Stimulated activated CD4-positive, alpha-beta T cell treated with anti-CD3 and anti-CD28 coated beads, Interleukin-12 subunit alpha, Interleukin-12 subunit beta, amount 100 ng/mL, for 24 hours (primary cell): ENCODE data around the gene TTC38.
"Not testable (repeated sequence)": the region's sequence is repeated elsewhere in the genome, so short reads cannot be mapped to it uniquely, and the experiment has no call there.

Source experiments
- DNase-seq, 2 experiments: peaks; one replicate each; pipeline ENCODE4 v3.0.0-alpha.2; 2020; ENCODE audit warnings: low read depth in 2 of 2

The TTC38 gene

DNA sequence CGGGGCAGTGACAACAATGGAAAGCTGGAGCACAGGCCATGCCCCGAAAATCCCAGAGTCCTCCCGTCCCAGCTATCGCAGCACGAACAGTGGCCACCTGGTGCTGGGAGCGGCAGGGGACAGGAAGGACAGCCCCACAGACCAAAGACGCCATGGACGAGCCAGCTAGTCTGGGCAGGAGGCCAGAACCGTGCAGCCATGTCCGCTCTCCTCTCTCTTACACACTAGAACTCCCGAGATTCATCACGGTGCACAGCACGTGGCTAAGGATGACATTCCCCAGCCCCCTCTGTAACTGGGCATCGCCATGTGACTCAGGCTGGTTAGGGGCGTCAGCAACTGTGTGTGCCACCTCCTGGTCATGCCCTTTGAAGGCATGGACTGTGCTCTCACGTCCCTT is 22.3 kb upstream of the TTC38 start:
- DNase-seq = no peak

DNA sequence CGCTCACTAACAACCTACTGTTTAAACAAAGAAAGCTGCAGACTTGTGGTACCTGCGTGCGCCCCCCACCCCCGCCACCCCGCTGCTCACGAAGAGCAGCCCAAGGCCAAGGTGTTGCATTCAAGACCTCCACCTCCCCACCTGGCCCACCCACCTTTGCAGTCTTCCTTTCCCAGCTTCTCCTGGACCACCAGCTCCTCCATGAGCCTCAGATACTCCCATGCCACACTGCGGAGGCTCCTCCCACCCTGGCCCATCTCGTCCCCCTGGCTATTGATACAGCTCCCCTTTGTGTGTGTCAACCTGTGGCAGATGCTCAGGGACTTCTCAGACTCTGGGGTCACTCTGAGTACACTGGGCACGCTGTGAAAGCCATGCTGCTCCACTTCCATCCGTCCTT is 21.6 kb upstream of the TTC38 start:
- no peak for DNase-seq

DNA sequence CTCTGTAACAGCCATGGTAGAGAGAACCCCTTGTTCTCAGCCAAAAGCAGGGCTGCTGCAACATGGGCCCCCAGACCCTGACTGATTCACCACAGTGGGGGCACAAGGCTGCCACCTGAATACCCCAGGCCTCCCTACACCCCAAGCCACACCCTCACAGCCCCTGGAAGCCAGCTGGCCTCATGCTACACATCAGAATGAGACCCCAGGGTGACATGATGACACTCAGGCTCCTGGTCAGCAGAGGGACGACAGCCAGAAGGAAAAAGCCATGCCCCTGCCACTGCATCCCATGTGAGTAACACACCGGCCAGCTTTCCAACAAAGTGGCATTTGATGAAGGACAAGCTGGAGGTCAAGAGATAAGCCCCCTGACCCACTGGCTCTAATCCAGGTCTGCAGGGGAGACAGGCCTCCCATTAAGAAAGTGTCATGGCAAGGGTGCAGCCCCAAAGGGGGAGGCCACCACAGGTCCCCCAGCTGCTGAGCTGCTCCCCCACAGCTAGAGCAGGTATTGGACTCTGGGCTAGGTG is 20.3 kb upstream of the TTC38 start:
- DNase-seq = no peak

DNA sequence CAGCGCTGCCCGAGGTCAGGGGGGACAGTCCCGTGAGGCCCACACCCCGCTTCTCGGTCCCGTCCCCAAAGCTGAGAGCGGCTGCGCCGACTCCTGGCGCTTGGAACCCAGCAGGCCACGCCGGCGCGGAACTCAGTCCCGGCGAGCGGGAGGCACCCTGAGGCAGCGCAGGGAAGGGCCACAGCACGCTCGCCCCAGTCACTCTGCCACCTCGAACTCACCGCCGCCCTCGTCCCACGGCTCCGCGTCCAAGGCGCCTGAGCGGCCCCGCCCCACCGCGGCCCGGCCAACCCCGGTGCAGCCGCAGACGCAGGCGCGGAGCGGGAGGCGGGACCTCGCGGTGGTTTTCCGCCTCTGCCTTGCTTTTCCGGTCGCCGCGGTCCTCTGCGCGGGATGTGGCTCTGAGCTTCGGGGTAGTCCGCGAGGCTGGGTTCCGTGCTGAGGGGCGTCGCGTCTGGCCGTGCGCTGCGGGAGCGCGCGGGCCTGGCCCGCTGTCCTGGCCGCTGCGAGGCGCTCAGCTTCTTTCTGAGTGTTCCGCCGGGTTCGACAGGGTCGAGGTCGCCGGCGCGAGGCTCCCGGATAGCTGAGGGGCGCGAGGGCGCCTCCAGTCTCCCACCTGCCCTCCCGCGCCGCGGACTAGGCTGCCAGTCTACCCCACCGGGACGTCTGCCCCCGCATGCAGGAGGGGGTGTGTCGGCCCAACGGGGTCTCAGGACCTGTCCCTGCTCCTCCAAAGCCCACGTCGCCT is 17.6 kb upstream of the TTC38 start, which contains the start of gene CDPF1:
TSS of gene CDPF1 (minus strand) at position 259 of the 748 bp plus-strand sequence. CDS start 2,009 bp downstream, outside the sequence.
- peak; percentile 83 to 89 for DNase-seq

DNA sequence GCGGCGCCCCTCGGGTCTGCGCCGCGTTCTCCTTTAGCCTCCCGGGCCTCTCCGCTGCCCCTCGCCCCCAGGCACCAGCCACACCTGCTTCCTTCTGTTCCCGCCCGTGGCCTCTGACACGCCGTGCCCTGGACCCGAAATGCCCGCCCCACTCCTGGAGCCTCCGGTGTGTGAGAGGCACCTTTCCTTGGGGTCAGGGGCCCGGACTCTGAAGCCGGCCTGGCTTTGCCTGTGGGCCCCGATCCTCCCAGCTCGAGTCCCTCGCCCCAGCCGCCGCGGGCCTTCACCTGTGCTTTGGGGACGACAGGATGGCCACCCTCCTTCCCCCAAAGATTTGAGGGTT is 17.1 kb upstream of the TTC38 start:
- DNase-seq = no peak

DNA sequence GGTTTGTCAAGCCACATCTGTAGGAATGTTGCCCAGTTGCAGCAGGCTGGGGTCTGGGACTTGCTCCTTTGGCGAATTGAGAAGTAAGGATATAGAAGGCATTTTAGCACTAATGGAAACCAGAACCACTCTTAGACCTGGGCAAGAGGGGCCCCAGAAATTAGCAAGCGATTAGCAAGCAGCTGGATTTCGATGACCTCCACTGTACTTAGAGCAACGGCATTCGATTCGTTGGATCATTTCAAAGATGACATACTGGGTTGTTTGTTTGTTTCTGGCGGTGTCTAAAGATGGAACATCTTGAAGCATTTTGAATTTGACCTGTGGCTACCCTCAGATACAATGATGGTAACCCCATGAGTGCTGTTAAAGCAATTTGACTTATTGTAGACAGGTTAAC is 16.5 kb upstream of the TTC38 start:
- no peak for DNase-seq

DNA sequence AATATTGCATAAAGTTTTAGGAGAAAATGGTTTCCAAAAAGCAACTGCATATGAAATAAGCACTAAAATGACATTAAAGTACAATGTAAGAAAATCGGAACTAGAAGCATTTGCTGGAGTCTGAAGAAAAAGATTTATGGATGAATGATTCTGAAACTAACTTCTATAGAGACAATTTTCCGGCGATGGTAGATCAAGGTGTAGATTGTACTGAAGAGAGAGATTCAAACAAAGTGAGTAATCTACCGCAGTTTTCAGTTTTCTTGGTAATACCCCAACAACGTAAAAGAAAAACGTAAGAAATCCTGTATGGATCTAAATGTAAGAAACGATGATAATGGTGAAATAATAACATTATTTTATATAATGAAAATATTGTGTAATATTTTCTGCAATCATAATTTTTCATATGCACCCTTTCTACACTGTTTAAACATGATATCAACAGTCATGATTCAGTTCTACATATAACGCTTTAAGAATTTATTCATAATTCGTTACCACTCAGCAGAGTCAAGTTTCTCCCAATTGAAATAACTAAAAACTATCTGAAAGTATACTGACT is 15.9 kb upstream of the TTC38 start:
- no peak for DNase-seq

DNA sequence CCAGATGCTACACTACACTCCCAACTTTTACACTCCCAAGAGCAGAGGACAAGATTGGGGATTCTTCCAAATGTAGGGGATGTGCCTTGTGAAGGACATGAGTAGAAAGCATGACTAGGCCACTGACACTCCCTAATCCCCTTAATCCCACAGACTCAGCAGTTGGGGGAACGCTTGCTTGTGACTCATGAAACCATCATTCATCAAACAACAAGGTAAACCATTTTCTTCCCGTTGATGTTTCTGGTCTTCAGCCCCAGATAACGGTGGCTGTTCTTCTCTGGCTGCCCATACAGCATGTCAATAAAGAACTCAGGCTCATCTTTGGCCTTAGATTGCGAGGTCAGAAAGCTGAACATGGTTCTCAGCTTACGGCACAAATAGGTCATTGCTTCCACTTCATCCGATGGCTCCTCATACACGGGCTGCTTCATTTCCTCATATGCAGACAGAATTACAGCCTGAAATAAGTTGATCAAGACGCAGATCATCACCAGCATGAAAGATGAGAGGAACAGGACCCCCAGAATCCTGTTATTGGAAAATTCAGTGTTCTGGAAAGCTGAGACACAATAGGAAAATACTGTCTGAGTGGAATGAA is 11.3 kb upstream of the TTC38 start:
- DNase-seq = no peak

DNA sequence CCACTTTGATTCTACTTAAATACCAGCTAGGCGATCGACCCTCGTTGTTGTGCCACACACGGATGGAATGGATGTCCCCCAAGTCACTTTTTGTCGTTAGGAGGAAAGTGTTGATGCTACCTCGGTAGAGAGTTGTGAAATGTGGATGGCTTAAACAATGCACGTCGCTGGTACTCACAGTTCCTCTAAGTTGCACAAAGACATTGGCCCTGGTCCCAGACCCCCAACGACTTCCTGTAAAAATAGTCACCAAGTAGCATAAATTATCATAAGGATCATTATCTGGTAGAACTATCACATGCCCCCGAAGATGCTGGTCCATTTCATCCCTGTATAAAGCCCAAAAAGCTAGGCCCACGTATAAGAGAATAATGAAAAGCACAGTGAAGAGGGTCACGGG is 8.4 kb upstream of the TTC38 start:
- DNase-seq = no peak

DNA sequence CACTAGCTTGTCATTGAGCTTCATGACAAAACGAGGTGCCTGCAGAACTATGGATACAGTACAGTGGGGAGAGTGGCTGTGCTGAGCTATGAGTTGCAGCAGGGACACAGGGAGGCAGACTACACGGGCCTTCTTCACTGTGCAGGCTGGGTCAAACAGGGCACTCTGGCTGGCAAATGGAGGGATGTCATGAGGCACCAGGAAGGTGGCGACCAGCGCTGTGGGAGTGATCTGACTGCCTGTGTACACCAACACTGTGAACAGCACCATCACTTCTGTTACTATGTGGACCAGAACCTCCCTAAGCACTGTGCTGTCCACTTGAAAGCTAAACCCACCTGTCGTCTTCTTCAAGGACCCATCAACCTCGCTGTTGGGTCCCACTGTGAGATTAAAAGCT is 7.8 kb upstream of the TTC38 start:
- DNase-seq = no peak

DNA sequence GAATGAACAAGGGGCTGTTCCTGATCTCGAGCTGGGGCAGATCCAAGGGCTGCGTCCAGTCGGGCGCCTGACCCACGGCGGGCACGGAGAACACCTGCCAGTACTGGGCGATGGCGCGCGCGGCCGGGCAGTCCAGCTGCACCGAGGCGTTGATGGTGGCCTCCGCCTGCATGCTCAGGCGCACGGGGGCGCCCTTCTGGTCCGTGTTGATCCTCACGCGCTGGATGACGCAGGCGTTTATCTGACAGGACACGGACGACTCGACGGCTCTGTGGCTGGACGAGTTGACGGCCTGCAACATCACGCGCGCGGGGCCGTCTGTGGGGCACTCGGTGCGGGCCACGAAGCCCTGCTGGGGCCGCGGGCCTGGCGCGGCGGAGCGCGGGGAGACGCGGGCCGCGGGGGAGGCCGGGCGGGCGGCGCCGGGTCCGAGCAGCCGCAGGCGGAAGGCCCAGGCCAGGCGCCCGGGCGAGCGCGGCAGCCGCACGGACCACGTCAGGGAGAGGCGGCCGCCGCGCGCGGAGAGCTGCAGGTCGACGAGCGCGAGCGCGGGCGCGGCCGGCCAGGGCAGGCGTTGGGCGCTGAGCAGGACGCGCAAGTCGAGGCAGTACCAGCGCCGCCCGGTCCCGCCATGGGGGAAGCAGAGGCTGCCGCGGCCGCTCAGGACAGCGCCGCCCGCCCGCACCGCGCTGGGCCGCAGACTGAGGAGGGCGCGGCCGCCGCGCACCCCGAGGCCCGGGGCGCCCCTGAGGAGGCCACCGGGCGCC is 5.2 kb upstream of the TTC38 start:
- DNase-seq = peak in 1 of 2 experiments; percentile 38

DNA sequence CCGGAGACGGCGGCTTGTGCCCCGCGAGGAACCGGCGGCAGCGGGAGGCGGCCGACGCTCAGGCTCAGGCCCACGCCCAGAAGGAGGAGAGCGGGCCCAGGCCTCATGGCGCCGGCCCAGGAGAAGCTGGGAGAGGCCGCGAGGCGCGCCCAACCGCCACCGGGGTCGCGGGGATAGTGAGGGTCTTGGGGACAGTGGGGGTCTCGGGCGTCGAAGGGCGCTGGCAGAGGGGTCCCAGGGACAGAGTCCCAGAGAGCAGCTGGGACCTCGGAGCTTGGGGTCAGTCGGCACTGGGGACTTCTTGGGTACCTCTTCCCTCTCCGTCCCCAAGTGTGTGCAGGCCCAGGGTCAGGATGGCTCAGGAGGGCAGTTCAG is 4.6 kb upstream of the TTC38 start, which contains the start of gene PKDREJ:
TSS of gene PKDREJ (minus strand) at position 128 of the 375 bp plus-strand sequence. CDS start at position 107, 21 bp downstream.
- DNase-seq = no peak

DNA sequence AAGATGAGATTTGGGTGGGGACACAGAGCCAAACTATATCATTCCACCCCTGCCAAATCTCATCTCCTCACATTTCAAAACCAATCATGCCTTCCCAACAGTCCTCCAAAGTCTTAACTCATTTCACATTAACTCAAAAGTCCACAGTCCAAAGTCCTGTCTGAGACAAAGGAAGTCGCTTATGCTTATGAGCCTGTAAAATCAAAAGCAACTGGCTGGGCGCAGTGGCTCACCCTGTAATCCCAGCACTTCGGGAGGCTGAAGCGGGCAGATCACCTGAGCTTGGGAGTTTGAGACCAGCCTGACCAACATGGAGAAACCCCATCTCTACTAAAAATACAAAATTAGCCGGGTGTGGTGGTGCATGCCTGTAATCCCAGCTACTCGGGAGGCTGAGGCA is 3.3 kb upstream of the TTC38 start:
- not testable (repeated sequence) for DNase-seq

DNA sequence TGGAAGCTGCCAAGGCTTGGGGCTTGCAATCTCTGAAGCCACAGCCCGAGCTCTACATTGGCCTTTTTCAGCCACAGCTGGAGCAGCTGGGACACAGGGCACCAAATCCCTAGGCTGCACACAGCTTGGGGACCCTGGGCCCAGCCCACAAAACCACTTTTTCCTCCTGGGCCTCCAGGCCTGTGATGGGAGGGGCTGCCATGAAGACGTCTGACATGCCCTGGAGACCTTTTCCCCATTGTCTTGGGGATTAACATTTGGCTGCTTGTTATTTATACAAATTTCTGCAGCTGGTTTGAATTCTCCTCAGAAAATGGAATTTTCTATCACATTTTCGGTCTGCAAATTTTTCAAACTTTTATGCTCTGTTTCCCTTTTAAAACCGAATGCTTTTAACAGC is 2.2 kb upstream of the TTC38 start:
- not testable (repeated sequence) for DNase-seq

DNA sequence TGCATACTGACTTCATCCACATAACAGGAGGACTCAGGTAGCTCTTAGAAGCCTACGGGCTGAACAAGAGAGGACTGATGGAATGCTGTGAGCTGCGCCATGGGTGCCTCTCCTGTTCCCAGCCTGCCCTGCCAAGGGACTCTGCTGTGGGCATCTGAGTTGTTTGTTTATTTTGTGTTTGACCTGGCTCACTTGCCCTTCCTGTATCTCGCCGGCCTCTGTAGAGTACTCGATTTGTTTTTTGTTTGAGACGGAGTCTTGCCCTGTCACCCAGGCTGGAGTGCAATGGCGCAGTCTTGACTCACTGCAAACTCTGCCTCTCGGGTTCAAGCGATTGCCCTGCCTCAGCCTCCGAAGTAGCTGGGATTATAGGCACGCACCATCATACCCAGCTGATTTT is 1.8 kb downstream of the TTC38 start:
- DNase-seq = no peak

DNA sequence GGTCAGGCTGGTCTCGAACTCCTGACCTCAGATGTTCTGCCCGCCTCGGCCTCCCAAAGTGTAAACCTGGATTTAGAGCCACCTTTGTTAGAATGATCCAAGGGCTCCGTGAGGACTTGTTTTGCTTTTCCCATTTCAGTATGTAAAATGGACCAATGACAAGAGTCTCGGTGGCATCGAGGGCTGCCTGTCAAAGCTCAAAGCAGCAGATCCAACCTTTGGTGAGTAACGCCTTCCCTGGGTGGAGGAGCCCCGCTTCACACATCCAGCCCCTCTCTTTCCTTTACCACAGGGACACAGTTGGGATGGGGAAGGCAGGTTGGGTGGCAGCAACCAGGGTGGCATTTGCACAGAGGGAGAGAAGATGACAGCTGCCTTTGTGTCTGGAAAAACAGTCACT is 4.4 kb downstream of the TTC38 start:
- DNase-seq = no peak

DNA sequence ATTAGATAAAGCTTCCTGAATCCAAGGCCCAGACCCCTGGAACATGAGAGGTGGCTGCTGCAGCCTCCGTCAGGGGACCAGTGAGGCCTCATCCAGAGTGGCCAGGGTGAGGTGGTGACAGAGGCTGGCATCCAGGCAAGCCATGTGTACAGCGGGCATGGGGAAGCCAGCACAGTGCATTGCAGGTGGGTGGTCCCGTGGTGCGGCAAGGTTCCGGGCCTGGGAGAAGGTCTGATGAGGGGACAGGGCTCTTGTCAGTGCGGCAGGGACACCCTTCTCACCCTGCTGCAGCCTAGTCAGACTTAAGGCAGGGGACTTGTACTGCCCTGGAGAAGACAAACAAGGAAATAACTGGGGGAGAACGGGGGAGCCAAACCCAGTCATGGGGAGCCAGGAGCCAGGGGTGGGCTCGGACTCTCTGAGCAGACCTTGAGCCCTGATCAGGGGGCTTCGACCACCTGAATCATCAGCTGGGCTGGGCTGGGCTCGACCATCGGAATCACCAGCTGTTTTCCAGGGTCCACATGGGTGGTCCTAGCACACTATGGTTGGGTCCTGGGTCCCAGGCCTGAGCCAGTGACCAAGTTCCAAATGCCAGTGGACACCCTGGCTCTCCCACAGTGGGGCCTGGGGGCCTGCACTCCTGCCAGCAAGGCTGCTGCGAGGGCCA is 5.1 kb downstream of the TTC38 start:
- DNase-seq = no peak

DNA sequence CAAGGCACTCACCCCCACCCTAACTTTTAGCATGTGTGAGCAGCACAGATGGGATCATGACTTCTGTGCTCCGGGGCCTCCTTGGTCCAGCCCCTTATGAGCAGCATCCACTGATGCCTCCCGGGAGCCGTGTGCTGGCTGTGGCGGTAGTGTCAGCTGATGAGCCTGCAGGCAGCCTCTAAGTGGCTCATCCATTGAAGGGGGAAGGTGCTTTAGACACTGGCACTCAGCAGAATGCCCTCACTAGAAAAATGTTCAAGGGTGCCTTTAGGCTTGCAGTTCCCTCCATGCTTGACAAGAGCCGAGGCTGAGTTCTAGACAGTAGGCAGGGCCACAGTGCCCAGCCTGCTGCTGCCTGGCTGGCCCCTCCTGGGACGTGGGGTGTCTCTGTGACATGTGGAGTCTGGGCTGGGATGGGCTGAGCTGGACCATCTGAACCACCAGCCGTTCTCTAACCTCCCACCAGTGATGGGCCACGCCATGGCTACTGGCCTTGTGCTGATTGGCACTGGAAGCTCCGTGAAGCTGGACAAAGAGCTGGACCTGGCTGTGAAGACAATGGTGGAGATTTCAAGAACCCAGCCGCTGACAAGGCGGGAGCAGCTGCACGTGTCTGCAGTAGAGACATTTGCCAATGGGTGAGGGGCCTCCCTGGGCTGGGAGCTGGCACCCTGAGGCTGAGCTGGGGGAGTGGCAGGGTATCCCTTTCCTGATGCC is 5.8 kb downstream of the TTC38 start:
- no peak for DNase-seq

DNA sequence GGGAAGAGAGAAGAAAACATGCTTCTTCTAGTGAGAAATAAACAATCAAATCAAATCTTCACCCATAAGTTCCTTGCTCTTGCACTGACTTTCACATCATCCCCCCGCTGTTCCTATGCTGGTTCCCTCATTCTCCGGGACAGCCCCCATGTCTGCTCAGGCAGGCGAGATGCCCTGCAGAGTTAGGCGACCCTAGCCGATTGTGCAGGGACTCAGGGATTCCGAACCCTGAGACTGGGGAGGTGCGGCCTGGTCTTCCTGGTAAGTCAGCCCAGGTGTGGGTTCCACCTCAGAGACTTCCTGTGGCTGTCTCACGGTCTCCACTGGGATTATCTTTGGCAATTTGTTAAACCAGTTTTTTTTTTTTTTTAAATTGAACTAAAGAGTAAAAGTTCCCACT is 6.6 kb downstream of the TTC38 start:
- DNase-seq = no peak

DNA sequence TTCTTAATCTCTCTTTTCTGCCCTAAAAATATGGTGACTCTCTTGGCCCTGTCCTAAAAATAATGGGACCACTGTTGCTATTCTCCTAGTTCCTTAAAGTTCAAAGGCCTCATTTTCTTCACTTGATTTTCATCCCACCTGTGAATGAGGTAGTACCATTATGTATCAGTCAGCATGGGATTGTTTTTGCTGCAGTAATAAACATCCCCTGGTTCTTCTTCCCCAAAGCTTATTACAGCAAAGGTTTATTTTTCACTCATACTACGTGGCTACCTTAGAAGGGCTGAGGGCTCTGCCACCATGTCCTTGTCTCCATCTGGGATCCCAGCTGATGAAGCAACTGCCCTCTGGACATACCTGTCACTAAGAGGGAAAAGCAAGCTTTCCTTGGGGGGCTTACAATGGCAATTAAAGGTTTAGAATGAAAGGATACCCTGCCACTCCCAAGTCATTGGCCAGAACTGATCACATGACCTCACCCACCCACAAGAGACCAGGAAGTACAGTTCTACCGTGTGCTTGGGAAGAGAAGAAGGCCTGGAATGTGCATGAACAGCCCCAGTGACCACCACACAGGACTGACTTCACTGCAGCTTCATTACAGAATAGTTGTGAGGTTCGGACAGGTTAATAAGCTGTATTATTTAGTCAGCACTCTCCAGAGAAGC is 7.8 kb downstream of the TTC38 start:
- no peak for DNase-seq

DNA sequence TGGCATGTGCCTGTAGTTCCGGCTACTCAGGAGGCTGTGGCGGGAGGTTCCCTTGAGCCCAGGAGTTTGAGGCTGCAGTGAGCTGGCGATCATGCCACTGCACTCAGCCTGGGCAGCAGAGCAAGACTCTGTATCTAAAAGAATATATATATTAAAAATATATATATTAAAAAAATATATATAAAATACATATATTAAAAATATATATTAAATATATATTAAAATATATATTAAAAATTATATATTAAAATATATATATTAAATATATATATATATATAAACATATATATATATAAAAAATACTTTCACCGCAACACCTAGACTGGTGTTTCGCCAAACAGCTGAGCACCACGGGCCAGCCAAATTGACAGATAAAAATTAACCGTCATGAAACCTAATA is 8.8 kb downstream of the TTC38 start:
- no peak for DNase-seq
